22Rv1 (cell line): Measurements from ENCODE around the gene GRIP2.

Experiments
- H3K27ac ChIP-seq: fragments of 450-650 bp; 2 replicates; pipeline ENCODE4 v1.5.1; 2017
- CTCF ChIP-seq: fragments of 450-650 bp; IDR thresholded peaks from 2 replicates; pipeline ENCODE4 v1.5.1; 2017; ENCODE audit warnings: mild to moderate bottlenecking
- ZFX ChIP-seq: fragments of 450-650 bp; IDR thresholded peaks from 2 replicates; pipeline ENCODE4 v1.6.1; 2017; ENCODE audit warnings: antibody characterized with exemption, borderline replicate concordance

GRIP2 gene

GRCh38 chr3:14471690-14472089 is 68.5 kb downstream of the GRIP2 start:
- TF ChIP-seq ZFX (no peak), CTCF (no peak)
- H3K27ac ChIP-seq = no peak overlapping the region

- no peak overlapping the region for H3K27ac ChIP-seq
These were observed 69.1 kb downstream of the GRIP2 start for GRCh38 chr3:14471016-14471415.

GRCh38 chr3:14470461-14470860 is 69.7 kb downstream of the GRIP2 start:
- no peak overlapping the region for H3K27ac ChIP-seq
- TF ChIP-seq ZFX = no peak
- TF ChIP-seq CTCF = no peak

More at GRCh38 chr3:14471016-14471415, 69.1 kb downstream of the GRIP2 start:
- no peak for TF ChIP-seq ZFX
- no peak for TF ChIP-seq CTCF

- no peak overlapping the region for H3K27ac ChIP-seq
- TF ChIP-seq CTCF = no peak
- TF ChIP-seq ZFX = no peak
These were observed 71.5 kb downstream of the GRIP2 start for GRCh38 chr3:14468621-14468981.

- no peak overlapping the region for H3K27ac ChIP-seq
- peak; percentile 91 for TF ChIP-seq CTCF
- TF ChIP-seq ZFX = no peak
These were observed 72.1 kb downstream of the GRIP2 start for GRCh38 chr3:14467814-14468620.

- no peak for TF ChIP-seq ZFX
- TF ChIP-seq CTCF = no peak
- no peak overlapping the region for H3K27ac ChIP-seq
These were observed 73.8 kb downstream of the GRIP2 start for GRCh38 chr3:14466179-14466903.

GRCh38 chr3:14465425-14465824 is 74.7 kb downstream of the GRIP2 start:
- TF ChIP-seq CTCF = no peak
- TF ChIP-seq ZFX = no peak
- no peak overlapping the region for H3K27ac ChIP-seq
